ENCODE results near the gene ANKRD33B. TPM values are rescaled to one million over a fixed set of nuclear protein-coding genes. Genes with fewer than 3 reads are reported as not detected.

The ANKRD33B gene
- total and polyA plus RNA-seq, 7 experiments from 2014 or later = 0.20 to 10.1 (median 0.75) TPM; not detected in 1

DNA sequence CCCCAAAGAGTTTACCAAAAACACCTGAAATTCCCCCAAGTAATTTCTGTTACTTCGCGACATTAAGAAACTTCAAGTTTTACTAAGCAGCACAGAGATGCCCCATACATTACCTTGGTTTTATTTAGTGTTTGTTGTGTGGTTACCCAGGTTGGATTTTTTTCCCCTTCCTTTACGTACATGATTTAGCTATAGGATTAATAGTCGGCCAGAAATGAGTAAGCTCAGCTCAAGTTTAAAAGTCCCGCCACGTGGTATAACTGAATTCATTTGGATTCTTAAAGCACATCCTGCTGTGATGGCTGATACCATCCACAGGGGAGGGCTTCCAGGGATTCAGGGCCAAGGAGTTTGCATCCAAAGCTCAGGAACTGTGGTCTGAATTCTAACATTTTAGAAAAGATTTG is 121.2 kb downstream of the ANKRD33B start:
- ChIA-PET POLR2A (no interaction called here), CTCF (no interaction called here)
- no peaks in the 10 kb centered on the region for H3K27me3 Mint-ChIP-seq
- no peaks in the 10 kb centered on the region for H3K4me1 ChIP-seq (ENCODE audit: control insufficient read depth in 2 of 2, insufficient read depth in 2 of 2, low read length in 2 of 2)
- H3K9me3 ChIP-seq (ENCODE audit: control insufficient read depth in 2 of 3, low read length in 3 of 3) = no peaks in the 10 kb centered on the region
- peak overlapping the region in 1 of 9 donors; percentile 9 for H3K27ac Mint-ChIP-seq
- H3K27me3 ChIP-seq (ENCODE audit: control insufficient read depth in 2 of 2, insufficient read depth in 2 of 2, low read length in 2 of 2) = no peaks in the 10 kb centered on the region
- H3K36me3 Mint-ChIP-seq = peaks cover 14 to 73% (median 24%) of the 10 kb centered on the region in 5 donors
- H3K4me3 ChIP-seq (ENCODE audit: low read length) = no peak overlapping the region
- no peaks in the 10 kb centered on the region for H3K9me3 Mint-ChIP-seq
- no peak for DNase-seq
- peaks cover 0 to 12% (median 3%) of the 10 kb centered on the region in 7 donors for H3K4me1 Mint-ChIP-seq
- intact Hi-C loops (cut with micrococcal nuclease) = no loop called here
- peaks cover 0 to 44% (median 0%) of the 10 kb centered on the region in 3 experiments for H3K36me3 ChIP-seq (ENCODE audit: control insufficient read depth in 2 of 3, insufficient read depth in 3 of 3, low read length in 3 of 3)
- no peak for ATAC-seq
- H3K4me3 Mint-ChIP-seq = no peak overlapping the region
- no peak overlapping the region for H3K27ac ChIP-seq (ENCODE audit: low read depth, low read length)

DNA sequence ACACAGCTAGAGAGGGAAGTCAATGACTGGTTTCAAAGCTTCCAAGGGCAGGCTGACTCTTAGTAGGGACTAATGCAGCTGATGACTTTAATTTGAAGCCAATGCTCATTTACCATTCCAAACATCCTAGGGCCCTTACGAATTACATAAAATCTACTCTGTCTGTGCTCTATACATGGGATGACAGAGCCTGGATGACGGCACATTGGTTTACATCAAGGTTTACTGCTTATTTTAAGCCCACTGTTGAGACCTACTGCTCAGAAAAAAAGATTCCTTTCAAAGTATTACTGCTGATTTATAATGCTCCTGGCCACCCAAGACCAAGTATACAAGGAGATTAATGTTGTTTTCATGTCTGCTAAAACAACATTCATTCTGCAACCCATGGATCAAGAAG is 123.0 kb downstream of the ANKRD33B start:
- no peaks in the 10 kb centered on the region for H3K9me3 Mint-ChIP-seq

DNA sequence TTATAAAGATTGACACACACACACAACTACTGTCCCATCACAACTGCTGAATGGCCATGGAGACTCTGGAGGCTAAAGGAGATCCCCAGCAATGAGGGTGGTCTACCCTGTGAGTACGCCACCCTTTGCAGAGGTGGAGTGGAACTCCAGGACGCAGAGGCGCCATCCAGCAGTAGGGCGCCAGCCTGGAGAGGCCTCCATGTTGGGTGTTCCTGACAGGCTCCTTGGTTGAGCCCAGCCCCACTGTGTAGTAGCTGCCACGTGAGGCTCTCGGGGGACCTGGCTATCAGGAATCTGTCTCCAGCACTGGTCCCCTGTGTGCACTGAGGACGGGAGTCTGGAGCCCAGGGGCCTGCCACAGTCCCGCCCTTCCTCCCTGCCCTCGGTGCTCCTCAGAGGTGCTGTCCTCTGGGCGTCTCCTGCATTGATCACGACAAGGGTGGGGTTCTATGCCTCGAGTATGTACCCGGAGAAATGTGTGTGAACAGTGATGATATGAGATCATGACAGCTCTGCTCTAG is 124.8 kb downstream of the ANKRD33B start:
- POLR2A ChIA-PET = no interaction called here
- intact Hi-C loops (cut with micrococcal nuclease) = loop anchor here in 1 of 2 donors (1.0 kb wide), 1 partner anchor 236 kb away; no protein-coding TSS in a partner anchor

More for the DNA sequence above, 123.0 kb downstream of the ANKRD33B start:
- peaks cover 0 to 16% (median 2%) of the 10 kb centered on the region in 7 donors for H3K4me1 Mint-ChIP-seq
- H3K27me3 ChIP-seq (ENCODE audit: control insufficient read depth in 2 of 2, insufficient read depth in 2 of 2, low read length in 2 of 2) = no peaks in the 10 kb centered on the region
- DNase-seq = no peak
- CTCF ChIA-PET = no interaction called here
- peaks cover 5 to 58% (median 15%) of the 10 kb centered on the region in 5 donors for H3K36me3 Mint-ChIP-seq
- intact Hi-C loops (cut with micrococcal nuclease) = no loop called here
- POLR2A ChIA-PET = no interaction called here
- no peak overlapping the region for H3K27ac ChIP-seq (ENCODE audit: low read depth, low read length)
- no peak overlapping the region for H3K4me3 ChIP-seq (ENCODE audit: low read length)
- no peak overlapping the region for H3K4me3 Mint-ChIP-seq
- no peak overlapping the region for H3K27ac Mint-ChIP-seq
- no peaks in the 10 kb centered on the region for H3K27me3 Mint-ChIP-seq
- H3K4me1 ChIP-seq (ENCODE audit: control insufficient read depth in 2 of 2, insufficient read depth in 2 of 2, low read length in 2 of 2) = no peaks in the 10 kb centered on the region
- H3K36me3 ChIP-seq (ENCODE audit: control insufficient read depth in 2 of 3, insufficient read depth in 3 of 3, low read length in 3 of 3) = peaks cover 0 to 28% (median 0%) of the 10 kb centered on the region in 3 experiments
- ATAC-seq = no peak
- no peaks in the 10 kb centered on the region for H3K9me3 ChIP-seq (ENCODE audit: control insufficient read depth in 2 of 3, low read length in 3 of 3)

DNA sequence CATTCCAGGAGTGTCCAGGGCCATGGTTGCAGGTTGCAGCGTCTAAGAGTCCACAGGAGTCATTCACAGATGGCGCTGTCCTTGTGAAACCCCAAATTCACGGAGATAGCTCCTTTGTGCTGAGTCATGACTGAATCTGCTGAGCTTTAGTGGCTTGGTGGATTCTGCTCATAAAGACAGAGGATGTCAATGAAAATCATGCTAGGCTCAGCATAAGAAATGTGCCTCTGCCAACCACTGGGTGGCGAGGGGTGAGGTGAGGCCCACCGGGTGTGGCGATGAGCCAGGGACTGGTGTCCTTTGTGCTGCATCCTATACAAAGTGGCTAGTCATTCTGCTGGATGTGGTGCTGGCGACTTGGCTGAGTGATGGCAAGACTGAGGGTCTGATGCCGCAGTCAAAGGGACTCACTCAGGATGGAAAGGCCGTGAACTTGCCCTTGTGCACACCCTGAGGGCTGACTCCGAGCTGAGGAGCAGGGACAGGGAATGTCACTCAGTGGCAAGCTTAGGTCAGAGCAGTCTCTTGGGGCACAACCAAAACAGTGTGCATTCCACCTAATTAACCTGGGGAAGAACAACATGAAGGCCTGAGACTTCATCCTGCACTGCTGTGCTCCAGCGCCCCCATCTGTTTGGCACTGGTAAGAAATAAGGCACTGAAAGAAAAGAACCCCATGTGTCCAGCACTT is 125.7 kb downstream of the ANKRD33B start:
- H3K4me1 Mint-ChIP-seq = peaks cover 0 to 16% (median 4%) of the 10 kb centered on the region in 7 donors
- DNase-seq (peak in 1 of 9 donors; percentile 35), ATAC-seq (peak; percentile 64)
- H3K36me3 Mint-ChIP-seq = peaks cover 0 to 35% (median 15%) of the 10 kb centered on the region in 5 donors
- intact Hi-C loops (cut with micrococcal nuclease) = loop anchor here in 1 of 2 donors (1.0 kb wide), 1 partner anchor 237 kb away; no protein-coding TSS in a partner anchor
- Histone ChIP-seq H3K27me3 (ENCODE audit: control insufficient read depth in 2 of 2, insufficient read depth in 2 of 2, low read length in 2 of 2) (no peaks in the 10 kb centered on the region), H3K4me1 (ENCODE audit: control insufficient read depth in 2 of 2, insufficient read depth in 2 of 2, low read length in 2 of 2) (no peaks in the 10 kb centered on the region), H3K27ac (ENCODE audit: low read depth, low read length) (no peak overlapping the region), H3K4me3 (ENCODE audit: low read length) (no peak overlapping the region), H3K36me3 (ENCODE audit: control insufficient read depth in 2 of 3, insufficient read depth in 3 of 3, low read length in 3 of 3) (peaks cover 0 to 3% (median 0%) of the 10 kb centered on the region in 3 experiments), H3K9me3 (ENCODE audit: control insufficient read depth in 2 of 3, low read length in 3 of 3) (no peaks in the 10 kb centered on the region)
- no peak overlapping the region for H3K4me3 Mint-ChIP-seq
- ChIA-PET POLR2A (no interaction called here), CTCF (interaction anchor here (1.0 kb wide), 1 partner anchor 237 kb away, joined by 3 read pairs; no protein-coding TSS in a partner anchor)
- no peaks in the 10 kb centered on the region for H3K9me3 Mint-ChIP-seq
- no peak overlapping the region for H3K27ac Mint-ChIP-seq
- no peaks in the 10 kb centered on the region for H3K27me3 Mint-ChIP-seq

More for the DNA sequence above, 124.8 kb downstream of the ANKRD33B start:
- Histone ChIP-seq H3K36me3 (ENCODE audit: control insufficient read depth in 2 of 3, insufficient read depth in 3 of 3, low read length in 3 of 3) (peaks cover 0 to 10% (median 0%) of the 10 kb centered on the region in 3 experiments), H3K9me3 (ENCODE audit: control insufficient read depth in 2 of 3, low read length in 3 of 3) (no peaks in the 10 kb centered on the region), H3K27me3 (ENCODE audit: control insufficient read depth in 2 of 2, insufficient read depth in 2 of 2, low read length in 2 of 2) (no peaks in the 10 kb centered on the region), H3K4me1 (ENCODE audit: control insufficient read depth in 2 of 2, insufficient read depth in 2 of 2, low read length in 2 of 2) (no peaks in the 10 kb centered on the region), H3K27ac (ENCODE audit: low read depth, low read length) (no peak overlapping the region), H3K4me3 (ENCODE audit: low read length) (no peak overlapping the region)
- Mint-ChIP-seq H3K4me3 (no peak overlapping the region), H3K4me1 (peaks cover 0 to 16% (median 4%) of the 10 kb centered on the region in 7 donors), H3K9me3 (no peaks in the 10 kb centered on the region), H3K36me3 (peaks cover 0 to 43% (median 15%) of the 10 kb centered on the region in 5 donors), H3K27me3 (no peaks in the 10 kb centered on the region), H3K27ac (no peak overlapping the region)
- DNase-seq = no peak
- no peak for ATAC-seq
- CTCF ChIA-PET = interaction anchor here (1.0 kb wide), 1 partner anchor 236 kb away, joined by 3 read pairs; no protein-coding TSS in a partner anchor

DNA sequence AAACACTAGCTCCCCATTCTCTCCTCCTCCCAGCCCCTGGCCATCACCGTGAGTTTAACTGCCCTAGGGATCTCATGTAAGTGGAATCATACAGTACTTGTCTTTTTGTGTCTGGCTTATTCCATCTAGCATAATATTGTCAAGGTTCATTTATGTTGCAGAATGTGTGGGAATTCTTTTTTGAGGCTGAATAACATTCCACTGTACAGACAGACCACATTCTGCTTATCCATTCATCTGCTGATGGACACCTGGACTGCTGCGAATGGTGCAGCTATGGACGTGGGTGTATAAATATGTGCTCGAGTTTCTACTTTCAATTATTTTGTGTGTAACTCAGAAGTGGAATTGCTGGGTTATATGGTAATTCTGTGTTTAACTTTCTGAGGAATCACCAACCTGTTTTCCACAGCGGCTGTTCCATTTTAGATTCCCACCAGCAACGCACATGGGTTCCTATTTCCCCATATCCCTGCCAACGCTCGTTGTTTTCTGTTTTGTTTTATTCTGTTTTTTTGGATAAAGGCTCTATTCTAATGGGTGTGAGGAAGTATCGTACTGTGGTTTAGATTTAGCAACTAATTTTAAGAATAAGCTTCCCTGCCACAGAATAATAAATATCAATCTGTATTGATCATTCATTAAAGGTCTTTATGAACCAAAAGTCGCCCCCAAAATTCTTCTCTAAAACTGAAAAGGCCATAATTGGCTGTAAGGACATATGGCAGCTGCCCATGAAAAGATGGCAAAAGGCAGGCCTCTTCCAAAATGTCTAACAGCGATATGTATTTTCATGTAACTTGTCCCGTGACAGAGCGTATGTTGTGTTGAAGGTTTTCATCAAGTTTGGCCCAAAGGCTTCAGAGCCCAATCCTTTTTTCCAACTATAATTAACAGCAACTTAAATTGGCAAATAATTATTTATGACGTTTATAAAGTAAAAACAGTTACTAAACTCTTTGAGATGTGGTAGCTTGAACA is 126.9 kb downstream of the ANKRD33B start:
- no peak for DNase-seq
- ChIA-PET CTCF (no interaction called here), POLR2A (no interaction called here)
- no peak for ATAC-seq
- Histone ChIP-seq H3K4me3 (ENCODE audit: low read length) (no peak overlapping the region), H3K27ac (ENCODE audit: low read depth, low read length) (no peak overlapping the region), H3K9me3 (ENCODE audit: control insufficient read depth in 2 of 3, low read length in 3 of 3) (no peaks in the 10 kb centered on the region), H3K27me3 (ENCODE audit: control insufficient read depth in 2 of 2, insufficient read depth in 2 of 2, low read length in 2 of 2) (no peaks in the 10 kb centered on the region), H3K4me1 (ENCODE audit: control insufficient read depth in 2 of 2, insufficient read depth in 2 of 2, low read length in 2 of 2) (no peaks in the 10 kb centered on the region), H3K36me3 (ENCODE audit: control insufficient read depth in 2 of 3, insufficient read depth in 3 of 3, low read length in 3 of 3) (no peaks in the 10 kb centered on the region)
- Mint-ChIP-seq H3K9me3 (no peaks in the 10 kb centered on the region), H3K27ac (no peak overlapping the region), H3K4me1 (peaks cover 0 to 12% (median 8%) of the 10 kb centered on the region in 7 donors), H3K36me3 (peaks cover 0 to 25% (median 15%) of the 10 kb centered on the region in 5 donors), H3K4me3 (no peak overlapping the region), H3K27me3 (no peaks in the 10 kb centered on the region)
- intact Hi-C loops (cut with micrococcal nuclease) = no loop called here

Measured in naive thymus-derived CD4-positive, alpha-beta T cell (primary cell).